Liver (tissue), 3 donors: Measurements from ENCODE around the gene CLIP4.

Experiments
- GABPA ChIP-seq, 2 donors: IDR thresholded peaks in 1 of 2; conservative IDR thresholded peaks in 1 of 2; 2 replicates each; pipeline ENCODE4 v1.6.1; 2016; ENCODE audit warnings: antibody characterized with exemption in 2 of 2, mild to moderate bottlenecking in 1 of 2, moderate library complexity in 1 of 2
- RAD21 ChIP-seq, 2 donors: IDR thresholded peaks; 2 replicates each; pipeline ENCODE4 v1.6.1; 2016; ENCODE audit warnings: antibody characterized with exemption in 2 of 2, mild to moderate bottlenecking in 2 of 2
- RXRA ChIP-seq, 2 donors: IDR thresholded peaks; 2 replicates each; pipeline ENCODE4 v1.6.1; 2017 to 2018; ENCODE audit warnings: antibody characterized with exemption in 2 of 2, mild to moderate bottlenecking in 1 of 2
- SP1 ChIP-seq: IDR thresholded peaks from 2 replicates; pipeline ENCODE4 v1.6.1; 2018; ENCODE audit warnings: antibody characterized with exemption, mild to moderate bottlenecking
- TAF1 ChIP-seq: conservative IDR thresholded peaks from 2 replicates; pipeline ENCODE4 v1.6.1; 2016; ENCODE audit warnings: antibody characterized with exemption, mild to moderate bottlenecking
- YY1 ChIP-seq: IDR thresholded peaks from 2 replicates; pipeline ENCODE4 v1.6.1; 2016; ENCODE audit warnings: antibody characterized with exemption, mild to moderate bottlenecking
- TF ChIP-seq, protein P1 (sequence below): fragments of 150-350 bp; IDR thresholded peaks from 2 replicates; pipeline ENCODE4 v1.5.1; 2017; ENCODE audit warnings: improper control_type of control experiment, low read depth, low read length; ENCODE audit not compliant: missing input control
- TF ChIP-seq, protein P2 (sequence below): IDR thresholded peaks from 2 replicates; pipeline ENCODE4 v1.6.1; 2016; ENCODE audit warnings: antibody characterized with exemption, mild to moderate bottlenecking
- donor health status: healthy.
- donor health status: healthy.

DNA sequence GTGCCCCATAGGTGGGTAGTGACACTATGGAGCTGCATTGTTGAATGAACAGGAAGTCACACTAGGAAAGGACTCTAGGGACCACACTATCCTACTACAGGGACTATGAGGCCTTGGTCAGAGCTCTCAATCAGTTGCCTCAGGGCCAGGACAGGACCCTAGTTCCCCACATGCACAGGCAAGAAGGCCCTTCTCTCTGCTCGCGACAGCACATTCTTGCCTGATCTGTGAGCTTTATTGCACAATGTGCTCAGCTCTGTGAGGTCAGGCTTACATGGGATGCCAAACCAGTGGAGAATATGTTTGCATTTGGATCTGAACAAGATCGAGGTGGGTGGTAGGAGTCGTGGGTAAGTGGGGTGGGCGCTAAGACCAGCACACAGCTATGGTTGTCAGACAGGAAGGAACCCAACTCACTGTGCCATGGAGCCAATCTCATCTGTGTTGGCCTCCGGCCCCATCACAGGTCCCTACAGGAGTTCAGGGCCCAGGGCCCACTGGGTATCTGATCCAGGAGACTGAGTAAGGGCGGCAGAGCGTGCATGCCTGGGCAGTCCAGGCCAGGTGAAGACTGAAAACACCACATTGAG lies 48.8 kb upstream of the CLIP4 start:
- TF ChIP-seq, protein P1, sequence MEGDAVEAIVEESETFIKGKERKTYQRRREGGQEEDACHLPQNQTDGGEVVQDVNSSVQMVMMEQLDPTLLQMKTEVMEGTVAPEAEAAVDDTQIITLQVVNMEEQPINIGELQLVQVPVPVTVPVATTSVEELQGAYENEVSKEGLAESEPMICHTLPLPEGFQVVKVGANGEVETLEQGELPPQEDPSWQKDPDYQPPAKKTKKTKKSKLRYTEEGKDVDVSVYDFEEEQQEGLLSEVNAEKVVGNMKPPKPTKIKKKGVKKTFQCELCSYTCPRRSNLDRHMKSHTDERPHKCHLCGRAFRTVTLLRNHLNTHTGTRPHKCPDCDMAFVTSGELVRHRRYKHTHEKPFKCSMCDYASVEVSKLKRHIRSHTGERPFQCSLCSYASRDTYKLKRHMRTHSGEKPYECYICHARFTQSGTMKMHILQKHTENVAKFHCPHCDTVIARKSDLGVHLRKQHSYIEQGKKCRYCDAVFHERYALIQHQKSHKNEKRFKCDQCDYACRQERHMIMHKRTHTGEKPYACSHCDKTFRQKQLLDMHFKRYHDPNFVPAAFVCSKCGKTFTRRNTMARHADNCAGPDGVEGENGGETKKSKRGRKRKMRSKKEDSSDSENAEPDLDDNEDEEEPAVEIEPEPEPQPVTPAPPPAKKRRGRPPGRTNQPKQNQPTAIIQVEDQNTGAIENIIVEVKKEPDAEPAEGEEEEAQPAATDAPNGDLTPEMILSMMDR: no peak
- TF ChIP-seq, protein P2, sequence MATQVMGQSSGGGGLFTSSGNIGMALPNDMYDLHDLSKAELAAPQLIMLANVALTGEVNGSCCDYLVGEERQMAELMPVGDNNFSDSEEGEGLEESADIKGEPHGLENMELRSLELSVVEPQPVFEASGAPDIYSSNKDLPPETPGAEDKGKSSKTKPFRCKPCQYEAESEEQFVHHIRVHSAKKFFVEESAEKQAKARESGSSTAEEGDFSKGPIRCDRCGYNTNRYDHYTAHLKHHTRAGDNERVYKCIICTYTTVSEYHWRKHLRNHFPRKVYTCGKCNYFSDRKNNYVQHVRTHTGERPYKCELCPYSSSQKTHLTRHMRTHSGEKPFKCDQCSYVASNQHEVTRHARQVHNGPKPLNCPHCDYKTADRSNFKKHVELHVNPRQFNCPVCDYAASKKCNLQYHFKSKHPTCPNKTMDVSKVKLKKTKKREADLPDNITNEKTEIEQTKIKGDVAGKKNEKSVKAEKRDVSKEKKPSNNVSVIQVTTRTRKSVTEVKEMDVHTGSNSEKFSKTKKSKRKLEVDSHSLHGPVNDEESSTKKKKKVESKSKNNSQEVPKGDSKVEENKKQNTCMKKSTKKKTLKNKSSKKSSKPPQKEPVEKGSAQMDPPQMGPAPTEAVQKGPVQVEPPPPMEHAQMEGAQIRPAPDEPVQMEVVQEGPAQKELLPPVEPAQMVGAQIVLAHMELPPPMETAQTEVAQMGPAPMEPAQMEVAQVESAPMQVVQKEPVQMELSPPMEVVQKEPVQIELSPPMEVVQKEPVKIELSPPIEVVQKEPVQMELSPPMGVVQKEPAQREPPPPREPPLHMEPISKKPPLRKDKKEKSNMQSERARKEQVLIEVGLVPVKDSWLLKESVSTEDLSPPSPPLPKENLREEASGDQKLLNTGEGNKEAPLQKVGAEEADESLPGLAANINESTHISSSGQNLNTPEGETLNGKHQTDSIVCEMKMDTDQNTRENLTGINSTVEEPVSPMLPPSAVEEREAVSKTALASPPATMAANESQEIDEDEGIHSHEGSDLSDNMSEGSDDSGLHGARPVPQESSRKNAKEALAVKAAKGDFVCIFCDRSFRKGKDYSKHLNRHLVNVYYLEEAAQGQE: no peak
- TF ChIP-seq SP1 (no peak), RAD21 (IDR thresholded peaks at IDR 0.05) (no peak), GABPA (IDR thresholded peaks at IDR 0.05 in 1 of 2, conservative IDR thresholded peaks at IDR 0.05 in 1 of 2) (no peak), YY1 (no peak), RXRA (IDR thresholded peaks at IDR 0.05) (no peak), TAF1 (no peak)
